ENCODE results near the gene CHST14. TPM values are rescaled to one million over a fixed set of nuclear protein-coding genes. Genes with fewer than 3 reads are reported as not detected.

The CHST14 gene
- total and polyA plus RNA-seq, 2 of the 8 experiments (the other 6 are each of a cell fraction or from before 2014, with no cell fraction given): 13.4 to 20.3 TPM

GRCh38 chr15:40439960-40440742 is 30.6 kb upstream of the CHST14 start (continued):
- TF ChIP-seq POLR2A (IDR thresholded peaks at IDR 0.05; ENCODE audit: control extremely low read depth in 1 of 2, low read depth in 2 of 2, low read length in 2 of 2) (no peak), PHF8 (conservative IDR thresholded peaks at IDR 0.05; ENCODE audit: low read depth, low read length) (peak; percentile 13; the same call in 1 of the 2 replicates), TEAD4 (IDR thresholded peaks at IDR 0.05; ENCODE audit: low read depth, low read length) (no peak), TAF1 (IDR thresholded peaks at IDR 0.05; ENCODE audit: low read depth, low read length) (peak; percentile 29; the same call in 1 of the 2 replicates), SIN3A (conservative IDR thresholded peaks at IDR 0.05 in 1 of 2, IDR thresholded peaks at IDR 0.05 in 1 of 2; ENCODE audit: low read depth in 1 of 2, low read length in 2 of 2) (no peak; a peak in 1 of 4 replicates), SIX5 (IDR thresholded peaks at IDR 0.05; ENCODE audit: low read depth, low read length) (no peak), SP2 (IDR thresholded peaks at IDR 0.05; ENCODE audit: low read length) (no peak), MAFK (IDR thresholded peaks at IDR 0.05; ENCODE audit: low read depth, low read length) (no peak)
